ENCODE results near the gene HS6ST2.

HS6ST2 gene

GRCh38 chrX:132918523-132918922 is 39.9 kb downstream of the HS6ST2 start:
- Histone ChIP-seq H3K27ac (ENCODE audit: low read depth, low read length) (no peak overlapping the region), H3K79me2 (ENCODE audit: control insufficient read depth, low read length) (no peaks in the 10 kb centered on the region), H3K4me2 (ENCODE audit: low read length) (no peak overlapping the region), H3K9me3 (ENCODE audit: control insufficient read depth, insufficient read depth, low read length) (no peaks in the 10 kb centered on the region), H3F3A (ENCODE audit: control insufficient read depth, insufficient read depth) (no peaks in the 10 kb centered on the region), H3K9me2 (replicated peaks; ENCODE audit: control insufficient read depth, low read length) (no peaks in the 10 kb centered on the region), H3K4me3 (ENCODE audit: low read length) (no peak overlapping the region), H3K4me1 (ENCODE audit: control insufficient read depth, low read length) (no peaks in the 10 kb centered on the region), H3K36me3 (ENCODE audit: control insufficient read depth, low read length) (no peaks in the 10 kb centered on the region), H3K27me3 (ENCODE audit: control insufficient read depth, low read length) (no peaks in the 10 kb centered on the region), H4K20me1 (ENCODE audit: control insufficient read depth, insufficient read depth, low read depth, low read length) (no peaks in the 10 kb centered on the region)
- no peak for TF ChIP-seq EZH2phosphoT487 (IDR thresholded peaks at IDR 0.05; ENCODE audit: borderline replicate concordance, low read length)
- no peak for TF ChIP-seq CTCF (IDR thresholded peaks at IDR 0.05; ENCODE audit: low read depth, low read length, poor library complexity, severe bottlenecking)

GRCh38 chrX:132916349-132916748 is 42.1 kb downstream of the HS6ST2 start:
- H3K4me3 ChIP-seq (ENCODE audit: low read length), result no peak overlapping the region
- no peaks in the 10 kb centered on the region for H3K9me2 ChIP-seq (replicated peaks; ENCODE audit: control insufficient read depth, low read length)
- H3K79me2 ChIP-seq (ENCODE audit: control insufficient read depth, low read length), result no peaks in the 10 kb centered on the region
- H3K4me1 ChIP-seq (ENCODE audit: control insufficient read depth, low read length), result no peaks in the 10 kb centered on the region
- H3F3A ChIP-seq (ENCODE audit: control insufficient read depth, insufficient read depth), result no peaks in the 10 kb centered on the region
- no peaks in the 10 kb centered on the region for H4K20me1 ChIP-seq (ENCODE audit: control insufficient read depth, insufficient read depth, low read depth, low read length)
- H3K27ac ChIP-seq (ENCODE audit: low read depth, low read length), result no peak overlapping the region
- peaks cover 3% of the 10 kb centered on the region; the same call in 1 of the 2 replicates for H3K9me3 ChIP-seq (ENCODE audit: control insufficient read depth, insufficient read depth, low read length)
- TF ChIP-seq CTCF (IDR thresholded peaks at IDR 0.05; ENCODE audit: low read depth, low read length, poor library complexity, severe bottlenecking), result no peak
- no peak for TF ChIP-seq EZH2phosphoT487 (IDR thresholded peaks at IDR 0.05; ENCODE audit: borderline replicate concordance, low read length)
- no peaks in the 10 kb centered on the region for H3K27me3 ChIP-seq (ENCODE audit: control insufficient read depth, low read length)
- H3K36me3 ChIP-seq (ENCODE audit: control insufficient read depth, low read length), result no peaks in the 10 kb centered on the region
- no peak overlapping the region for H3K4me2 ChIP-seq (ENCODE audit: low read length)

GRCh38 chrX:132909643-132910042 is 48.8 kb downstream of the HS6ST2 start:
- no peaks in the 10 kb centered on the region for H3K27me3 ChIP-seq (ENCODE audit: control insufficient read depth, low read length)
- H3K9me2 ChIP-seq (replicated peaks; ENCODE audit: control insufficient read depth, low read length), result no peaks in the 10 kb centered on the region
- no peaks in the 10 kb centered on the region for H3K4me1 ChIP-seq (ENCODE audit: control insufficient read depth, low read length)
- H3F3A ChIP-seq (ENCODE audit: control insufficient read depth, insufficient read depth), result no peaks in the 10 kb centered on the region
- H4K20me1 ChIP-seq (ENCODE audit: control insufficient read depth, insufficient read depth, low read depth, low read length), result no peaks in the 10 kb centered on the region
- H3K4me2 ChIP-seq (ENCODE audit: low read length), result no peak overlapping the region
- TF ChIP-seq EZH2phosphoT487 (IDR thresholded peaks at IDR 0.05; ENCODE audit: borderline replicate concordance, low read length) (no peak), CTCF (IDR thresholded peaks at IDR 0.05; ENCODE audit: low read depth, low read length, poor library complexity, severe bottlenecking) (no peak)
- no peaks in the 10 kb centered on the region for H3K79me2 ChIP-seq (ENCODE audit: control insufficient read depth, low read length)
- H3K36me3 ChIP-seq (ENCODE audit: control insufficient read depth, low read length), result no peaks in the 10 kb centered on the region
- H3K9me3 ChIP-seq (ENCODE audit: control insufficient read depth, insufficient read depth, low read length), result peaks cover 3% of the 10 kb centered on the region; the same call in 1 of the 2 replicates
- no peak overlapping the region for H3K4me3 ChIP-seq (ENCODE audit: low read length)
- H3K27ac ChIP-seq (ENCODE audit: low read depth, low read length), result no peak overlapping the region

Data from DOHH2 (cell line).